Neural progenitor cell (in vitro differentiated cells): ENCODE measurements around the gene ETV1. TPM values are rescaled to one million over a fixed set of nuclear protein-coding genes. Genes with fewer than 3 reads are reported as not detected.

Source experiments
- DNase-seq: peaks from one replicate; pipeline ENCODE4 v3.0.0-alpha.2; 2016; ENCODE audit warnings: low spot score
- H2AFZ ChIP-seq: fragments of 200-600 bp; sonication (generic); replicated peaks from 2 replicates; pipeline ENCODE4 v1.6.1; 2016; ENCODE audit warnings: antibody characterized with exemption
- H3F3A ChIP-seq: fragments of 200-600 bp; sonication (generic); 2 replicates; pipeline ENCODE4 v1.6.1; 2016; ENCODE audit warnings: antibody characterized with exemption, low read depth
- H3K27ac ChIP-seq: fragments of 200-600 bp; sonication (generic); 2 replicates; pipeline ENCODE4 v1.5.1; 2016; ENCODE audit warnings: mild to moderate bottlenecking
- H3K27me3 ChIP-seq: fragments of 200-600 bp; sonication (generic); 2 replicates; pipeline ENCODE4 v1.6.1; 2016; ENCODE audit warnings: mild to moderate bottlenecking, moderate library complexity
- H3K36me3 ChIP-seq: fragments of 200-600 bp; sonication (generic); 2 replicates; pipeline ENCODE4 v1.5.1; 2016
- H3K4me1 ChIP-seq: fragments of 200-600 bp; sonication (generic); 2 replicates; pipeline ENCODE4 v1.6.1; 2016; ENCODE audit warnings: mixed run types
- H3K4me2 ChIP-seq: fragments of 200-600 bp; sonication (generic); 2 replicates; pipeline ENCODE4 v1.6.1; 2016
- H3K4me3 ChIP-seq: fragments of 200-600 bp; sonication (generic); 2 replicates; pipeline ENCODE4 v1.5.1; 2016
- H3K79me2 ChIP-seq: fragments of 200-600 bp; sonication (generic); 2 replicates; pipeline ENCODE4 v1.6.1; 2016; ENCODE audit warnings: low read depth
- H3K9ac ChIP-seq: fragments of 200-600 bp; sonication (generic); 2 replicates; pipeline ENCODE4 v1.6.1; 2016
- H3K9me3 ChIP-seq: fragments of 200-600 bp; sonication (generic); 2 replicates; pipeline ENCODE4 v1.5.1; 2016; ENCODE audit warnings: low read depth
- H4K20me1 ChIP-seq: fragments of 200-600 bp; sonication (generic); 2 replicates; pipeline ENCODE4 v1.6.1; 2016; ENCODE audit warnings: low read depth
- H3K27ac Mint-ChIP-seq: 3 replicates; pipeline ENCODE4 v1.8.0; 2021; ENCODE audit warnings: mixed read lengths
- H3K27me3 Mint-ChIP-seq: 2 replicates; pipeline ENCODE4 v1.8.0; 2022; ENCODE audit warnings: low read depth, mild to moderate bottlenecking, inconsistent platforms, moderate library complexity, mixed read lengths; ENCODE audit not compliant: insufficient read depth
- H3K36me3 Mint-ChIP-seq: 3 replicates; pipeline ENCODE4 v1.8.0; 2021; ENCODE audit warnings: mixed read lengths
- H3K4me1 Mint-ChIP-seq: 3 replicates; pipeline ENCODE4 v1.8.0; 2021; ENCODE audit warnings: mixed read lengths
- H3K4me3 Mint-ChIP-seq: 3 replicates; pipeline ENCODE4 v1.8.0; 2021; ENCODE audit warnings: mild to moderate bottlenecking, moderate library complexity, mixed read lengths
- H3K9me3 Mint-ChIP-seq: 3 replicates; pipeline ENCODE4 v1.8.0; 2020; ENCODE audit warnings: mixed read lengths
- CTCF ChIP-seq: fragments of 200-600 bp; sonication (generic); IDR thresholded peaks from 2 replicates; pipeline ENCODE4 v1.5.1; 2017; ENCODE audit warnings: antibody characterized with exemption, mild to moderate bottlenecking
- EZH2 ChIP-seq: fragments of 200-600 bp; sonication (generic); IDR thresholded peaks from 2 replicates; pipeline ENCODE4 v1.6.1; 2017; ENCODE audit warnings: antibody characterized with exemption, mild to moderate bottlenecking, moderate library complexity
- EZH2phosphoT487 ChIP-seq: fragments of 200-600 bp; sonication (generic); IDR thresholded peaks from 2 replicates; pipeline ENCODE4 v1.6.1; 2017; ENCODE audit warnings: antibody characterized with exemption
- total RNA-seq: library from RNA; depleted of rRNA; stranded (reverse); fragments of >200 nt; gene quantifications from 2 replicates; pipeline ENCODE4 v1.2.3, GENCODE V29; 2015; ENCODE audit warnings: low replicate concordance

Gene ETV1
- total RNA-seq, 1 donor from 2014 or later, result 36.8 TPM

DNA sequence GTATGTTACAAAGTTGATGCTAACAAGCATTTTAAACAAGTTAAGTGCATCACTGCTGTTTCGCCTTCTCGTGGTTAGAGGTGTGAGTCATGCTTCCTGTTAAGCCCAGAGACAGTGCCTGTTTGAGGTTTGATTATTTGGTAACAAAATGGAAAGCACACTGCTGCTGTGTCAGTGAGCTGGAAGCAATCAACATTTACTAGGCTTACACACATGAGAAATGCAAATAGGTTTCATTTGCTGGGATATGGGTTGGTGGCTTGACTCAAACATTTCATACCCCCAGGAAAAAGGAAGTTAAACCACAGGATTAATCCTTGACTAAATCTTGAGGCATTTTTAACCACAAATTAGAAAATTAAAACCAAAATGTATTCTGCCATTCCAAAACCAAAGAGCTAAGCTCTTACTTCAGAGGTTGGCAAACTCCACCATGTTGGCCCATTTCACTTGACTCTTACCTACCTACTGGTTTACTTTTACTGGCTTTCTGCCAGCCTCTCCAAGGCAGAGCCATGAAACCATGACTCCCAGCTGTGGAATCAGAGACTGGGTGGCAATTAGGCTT is 139.2 kb downstream of the ETV1 start:
- Mint-ChIP-seq H3K9me3 (peaks cover 3% of the 10 kb centered on the region), H3K27me3 (peaks cover 8% of the 10 kb centered on the region), H3K4me3 (no peak overlapping the region), H3K36me3 (peaks cover 2% of the 10 kb centered on the region), H3K27ac (peak overlapping the region; percentile 25), H3K4me1 (peaks cover 25% of the 10 kb centered on the region)
- TF ChIP-seq EZH2 (no peak), CTCF (no peak), EZH2phosphoT487 (no peak)
- Histone ChIP-seq H3K9me3 (no peaks in the 10 kb centered on the region), H3K4me3 (no peak overlapping the region), H3F3A (peaks cover 19% of the 10 kb centered on the region), H3K36me3 (no peaks in the 10 kb centered on the region), H3K9ac (no peak overlapping the region), H3K27ac (peak overlapping the region; percentile 57), H4K20me1 (no peaks in the 10 kb centered on the region), H3K4me2 (no peak overlapping the region), H2AFZ (peak overlapping the region; percentile 11), H3K4me1 (peaks cover 34% of the 10 kb centered on the region), H3K79me2 (no peaks in the 10 kb centered on the region), H3K27me3 (no peaks in the 10 kb centered on the region)
- no peak for DNase-seq

DNA sequence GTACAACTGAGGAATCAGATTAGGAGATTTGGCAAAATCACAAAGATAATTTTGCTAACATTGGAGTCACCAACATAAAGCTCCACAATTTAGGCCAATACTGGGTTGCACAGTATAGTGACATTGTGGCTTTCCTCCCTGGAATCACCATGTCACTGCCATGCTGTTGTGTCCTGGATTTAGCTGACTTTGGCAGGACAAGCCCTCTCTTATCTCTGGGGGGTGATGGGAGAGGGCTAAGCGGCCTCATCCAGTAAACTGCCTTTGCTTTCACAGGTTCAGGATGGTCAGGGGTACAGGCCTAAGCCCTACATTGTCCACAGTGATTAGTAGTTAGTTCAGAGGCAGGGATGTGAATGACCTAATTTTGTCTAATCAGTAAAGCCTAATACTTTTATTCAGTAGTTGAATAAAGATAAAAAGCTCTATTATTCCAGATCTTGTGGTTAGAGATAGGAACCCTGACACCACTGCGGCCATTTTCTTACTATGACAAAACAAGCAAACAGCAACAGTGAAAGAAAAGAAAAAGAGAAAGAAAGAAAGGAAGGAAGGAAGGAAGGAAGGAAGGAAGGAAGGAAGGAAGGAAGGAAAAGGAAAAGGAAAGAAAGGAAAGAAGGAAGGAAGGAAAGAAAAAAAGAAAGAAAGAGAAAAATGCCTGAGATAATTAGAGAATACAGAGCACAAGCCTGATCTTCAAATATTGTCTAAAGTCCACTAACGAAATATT is 140.1 kb downstream of the ETV1 start:
- Histone ChIP-seq H3K4me3 (no peak overlapping the region), H2AFZ (no peak overlapping the region), H3K79me2 (no peaks in the 10 kb centered on the region), H3K36me3 (no peaks in the 10 kb centered on the region), H4K20me1 (no peaks in the 10 kb centered on the region), H3K4me1 (peaks cover 34% of the 10 kb centered on the region), H3F3A (peaks cover 19% of the 10 kb centered on the region), H3K27ac (peak overlapping the region; percentile 57), H3K9me3 (no peaks in the 10 kb centered on the region), H3K27me3 (no peaks in the 10 kb centered on the region), H3K4me2 (no peak overlapping the region), H3K9ac (no peak overlapping the region)
- Mint-ChIP-seq H3K27ac (no peak overlapping the region), H3K27me3 (peaks cover 8% of the 10 kb centered on the region), H3K4me3 (no peak overlapping the region), H3K9me3 (peaks cover 3% of the 10 kb centered on the region), H3K36me3 (peaks cover 2% of the 10 kb centered on the region), H3K4me1 (peaks cover 25% of the 10 kb centered on the region)
- peak; percentile 67 for DNase-seq
- TF ChIP-seq EZH2, result no peak
- TF ChIP-seq CTCF, result no peak
- no peak for TF ChIP-seq EZH2phosphoT487

DNA sequence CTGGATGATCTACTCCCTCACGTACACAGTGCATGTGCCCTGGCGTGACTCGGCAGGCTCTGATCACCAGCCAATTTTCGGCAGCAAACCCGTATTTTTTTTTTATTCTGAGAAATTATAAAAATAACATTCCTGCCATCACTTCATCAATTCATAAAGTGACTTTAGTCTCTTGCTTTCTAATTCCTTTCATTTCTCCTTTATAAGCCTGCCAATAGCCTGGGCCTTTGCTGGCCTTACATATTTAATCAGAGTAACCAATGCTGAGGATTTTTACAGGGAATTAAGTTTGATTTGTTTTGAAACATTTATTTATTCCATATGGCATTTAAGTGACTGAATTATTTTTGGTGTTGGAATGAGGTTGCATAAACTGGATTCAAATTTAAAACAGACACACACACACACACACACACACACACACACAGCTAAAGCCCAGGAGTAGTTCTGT is 140.8 kb downstream of the ETV1 start:
- H3K9me3 Mint-ChIP-seq, result peaks cover 3% of the 10 kb centered on the region
- Histone ChIP-seq H2AFZ (no peak overlapping the region), H3K36me3 (no peaks in the 10 kb centered on the region), H3K4me3 (no peak overlapping the region), H3K79me2 (no peaks in the 10 kb centered on the region), H3K27me3 (no peaks in the 10 kb centered on the region), H3K9me3 (no peaks in the 10 kb centered on the region), H4K20me1 (no peaks in the 10 kb centered on the region), H3K4me1 (peaks cover 34% of the 10 kb centered on the region), H3K27ac (peak overlapping the region; percentile 57), H3K9ac (no peak overlapping the region), H3K4me2 (no peak overlapping the region), H3F3A (peaks cover 19% of the 10 kb centered on the region)
- no peak for TF ChIP-seq CTCF
- no peak for TF ChIP-seq EZH2
- no peak for DNase-seq
- H3K27ac Mint-ChIP-seq, result no peak overlapping the region
- H3K27me3 Mint-ChIP-seq, result peaks cover 8% of the 10 kb centered on the region
- H3K4me3 Mint-ChIP-seq, result no peak overlapping the region
- peaks cover 25% of the 10 kb centered on the region for H3K4me1 Mint-ChIP-seq
- H3K36me3 Mint-ChIP-seq, result peaks cover 2% of the 10 kb centered on the region
